K562 (cell line): ENCODE results near the gene SPAG16. TPM values are rescaled to one million over a fixed set of nuclear protein-coding genes. Genes with fewer than 3 reads are reported as not detected.

Experiments
- ATAC-seq: fragments of 200-7000 bp; cut with Tn5 transposase; 3 replicates; pipeline ENCODE4 v1.9.1; 2020; ENCODE audit warnings: moderate library complexity
- BruUV-seq: library from RNA; stranded (reverse); fragments of 400-500 nt; replicated peaks from 2 replicates; lab custom pipeline; 2021; lab: Mats Ljungman, UMichigan
- CTCF ChIA-PET: fragments of 300-600 bp; formaldehyde crosslinking; extraction: SDS; loops from one replicate; lab custom pipeline; 2021; ENCODE audit warnings: low intra/inter-chr PET ratio; lab: Yijun Ruan, JAX
- POLR2A ChIA-PET: fragments of 300-600, 350-650 bp; sonication (Branson Sonifier 250); formaldehyde crosslinking; extraction: SDS; loops from one replicate; lab custom pipeline; 2021; ENCODE audit warnings: antibody characterized with exemption, inconsistent platforms; lab: Yijun Ruan, JAX
- DNase-seq, 4 experiments: peaks; one replicate each; pipeline versions ENCODE4 v3.0.0 to v3.0.0-alpha.2; 2011 to 2018; ENCODE audit warnings: low spot score in 3 of 4, mixed read lengths in 3 of 4; ENCODE audit errors: extremely low read depth in 1 of 4
- FAIRE-seq: peaks from 2 replicates; lab custom pipeline; 2011; peaks lifted over from hg19 to GRCh38; lab: Jason Lieb, UNC
- H2AFZ ChIP-seq: 2 replicates; pipeline ENCODE4 v1.6.0; 2011; ENCODE audit warnings: low read depth, low read length, control low read depth, inconsistent platforms
- H3K27ac ChIP-seq: fragments of 200-600 bp; 3 replicates; pipeline ENCODE4 v1.8.0; 2011; ENCODE audit warnings: low read depth, mild to moderate bottlenecking, control low read depth, inconsistent platforms, low read length, moderate library complexity, mixed read lengths; ENCODE audit errors: extremely low read depth
- H3K27me3 ChIP-seq, 2 experiments: fragments of 300-600 bp in 1 of 2; 2 replicates in 1 of 2; 3 replicates in 1 of 2; pipeline versions ENCODE4 v1.6.0 to v1.8.0; 2011; ENCODE audit warnings: inconsistent platforms in 2 of 2, low read length in 2 of 2, mild to moderate bottlenecking in 1 of 2, mixed read lengths in 1 of 2, moderate library complexity in 1 of 2; ENCODE audit not compliant: control insufficient read depth in 2 of 2, insufficient read depth in 2 of 2
- H3K36me3 ChIP-seq: fragments of 300-600 bp; 3 replicates; pipeline ENCODE4 v1.8.0; 2011; ENCODE audit warnings: mild to moderate bottlenecking, low read length, inconsistent platforms; ENCODE audit not compliant: control insufficient read depth, insufficient read depth
- H3K4me1 ChIP-seq, 2 experiments: fragments of 200-600 bp in 1 of 2; replicated peaks in 1 of 2; 2 replicates in 1 of 2; 3 replicates in 1 of 2; pipeline versions ENCODE4 v1.5.1 to v1.8.0; 2011; ENCODE audit warnings: inconsistent platforms in 2 of 2, low read length in 2 of 2, mild to moderate bottlenecking in 1 of 2, mixed read lengths in 1 of 2, moderate library complexity in 1 of 2; ENCODE audit not compliant: control insufficient read depth in 2 of 2, insufficient read depth in 2 of 2
- H3K4me2 ChIP-seq: 2 replicates; pipeline ENCODE4 v1.6.1; 2011; ENCODE audit warnings: low read length, control low read depth, inconsistent platforms, mixed read lengths; ENCODE audit not compliant: insufficient read depth
- H3K4me3 ChIP-seq: fragments of 200-600 bp; sonication (generic), shearing (Covaris generic); 2 replicates; pipeline ENCODE4 v1.5.1; 2016; ENCODE audit warnings: control low read depth, inconsistent platforms
- H3K79me2 ChIP-seq: fragments of 200-600 bp; 3 replicates; pipeline ENCODE4 v1.8.0; 2011; ENCODE audit warnings: low read length, inconsistent platforms; ENCODE audit not compliant: control insufficient read depth, insufficient read depth
- H3K9ac ChIP-seq, 2 experiments: 2 replicates each; pipeline versions ENCODE4 v1.6.0 to v1.6.1; 2011; ENCODE audit warnings: low read depth in 2 of 2, low read length in 2 of 2, control low read depth in 1 of 2, inconsistent platforms in 1 of 2, mild to moderate bottlenecking in 1 of 2, mixed read lengths in 1 of 2; ENCODE audit not compliant: insufficient read depth in 1 of 2
- H3K9me1 ChIP-seq: one replicate; pipeline ENCODE4 v1.6.0; 2011; ENCODE audit warnings: inconsistent platforms, mild to moderate bottlenecking, low read length, moderate library complexity; ENCODE audit not compliant: control insufficient read depth, insufficient read depth
- H3K9me3 ChIP-seq: replicated peaks from 2 replicates; pipeline ENCODE4 v1.5.1; 2011; ENCODE audit warnings: low read depth, low read length, inconsistent platforms; ENCODE audit not compliant: control insufficient read depth, insufficient read depth
- H4K20me1 ChIP-seq: replicated peaks from 2 replicates; pipeline ENCODE4 v1.6.1; 2011; ENCODE audit warnings: low read length, inconsistent platforms, mixed read lengths; ENCODE audit not compliant: control insufficient read depth, insufficient read depth
- BRF1 ChIP-seq: IDR thresholded peaks from 3 replicates; pipeline ENCODE4 v1.6.1; 2011; ENCODE audit warnings: borderline replicate concordance, mild to moderate bottlenecking; ENCODE audit not compliant: insufficient read length; ENCODE audit errors: extremely low read depth
- C11orf30 ChIP-seq: fragments of 450-650 bp; IDR thresholded peaks from 2 replicates; pipeline ENCODE4 v1.6.1; 2016; ENCODE audit warnings: low read depth, mild to moderate bottlenecking
- CBX2 ChIP-seq: fragments of 200-600 bp; sonication (generic); IDR thresholded peaks from one replicate; pipeline ENCODE4 v1.6.1; 2012; ENCODE audit warnings: mild to moderate bottlenecking, low read length, inconsistent platforms; ENCODE audit not compliant: insufficient read depth, poor library complexity, severe bottlenecking
- CCAR2 ChIP-seq: fragments of 200-400 bp; formaldehyde crosslinking; IDR thresholded peaks from 2 replicates; pipeline ENCODE4 v1.6.1; 2017; ENCODE audit warnings: mild to moderate bottlenecking, low read depth, low read length
- FOS ChIP-seq: IDR thresholded peaks from 3 replicates; pipeline ENCODE4 v1.6.1; 2011; ENCODE audit not compliant: insufficient read length; ENCODE audit errors: extremely low read depth
- HCFC1 ChIP-seq: IDR thresholded peaks from 2 replicates; pipeline ENCODE4 v1.6.1; 2012; ENCODE audit warnings: low read depth, low read length, improper control_type of control experiment
- KAT7 ChIP-seq: sonication (generic); formaldehyde crosslinking; IDR thresholded peaks from 2 replicates; pipeline ENCODE4 v1.8.0; 2022; ENCODE audit warnings: missing genetic modification reagents, mild to moderate bottlenecking, borderline replicate concordance
- MEF2A ChIP-seq: IDR thresholded peaks from 2 replicates; pipeline ENCODE4 v1.6.1; 2011; ENCODE audit warnings: low read depth, mild to moderate bottlenecking, low read length, moderate library complexity; ENCODE audit not compliant: control insufficient read depth
- NFYB ChIP-seq: IDR thresholded peaks from 2 replicates; pipeline ENCODE4 v1.6.1; 2011; ENCODE audit warnings: mild to moderate bottlenecking, moderate library complexity; ENCODE audit not compliant: insufficient read length; ENCODE audit errors: extremely low read depth
- RNF2 ChIP-seq: sonication (generic); IDR thresholded peaks from 2 replicates; pipeline ENCODE4 v1.6.1; 2016
- TEAD1 ChIP-seq, 2 experiments: fragments of 450-650 bp in 1 of 2; sonication (generic) in 1 of 2; formaldehyde crosslinking; IDR thresholded peaks; 2 replicates each; pipeline versions ENCODE4 v1.4.0 to v1.8.0; 2020 to 2022; ENCODE audit warnings: mild to moderate bottlenecking in 2 of 2, missing genetic modification reagents in 1 of 2
- ZFX ChIP-seq: sonication (generic); formaldehyde crosslinking; IDR thresholded peaks from 2 replicates; pipeline ENCODE4 v1.8.0; 2022; ENCODE audit warnings: mild to moderate bottlenecking, missing genetic modification reagents, moderate library complexity
- ZNF436 ChIP-seq: fragments of 250-450, 450-650 bp; sonication (Bioruptor Pico); formaldehyde crosslinking; IDR thresholded peaks from 2 replicates; pipeline ENCODE4 v1.7.0; 2020; ENCODE audit warnings: mild to moderate bottlenecking
- WGBS: fragments of 100-300 bp; shearing (Covaris generic); methylation state at CpG from one replicate; pipeline ENCODE4 v1.1.6; 2016; ENCODE audit warnings: low coverage, mixed read lengths; ENCODE audit not compliant: insufficient coverage; ENCODE audit errors: missing lambda C conversion rate; 5-methylcytosine and 5-hydroxymethylcytosine counted together
- in situ Hi-C: fragments of 300-500 bp; cut with MboI; formaldehyde crosslinking; loops from 4 replicates; pipeline ENCODE4 v1.15.0; 2018; ENCODE audit warnings: inconsistent platforms, mixed read lengths
- intact Hi-C: fragments of 100-400 bp; cut with micrococcal nuclease; formaldehyde crosslinking; loops from 2 replicates; pipeline ENCODE4 v1.14.2; 2022
- polyA plus RNA-seq, 8 experiments: library from polyadenylated mRNA; depleted of rRNA in 4 of 8; stranded (reverse) in 5 of 8; unstranded in 3 of 8; fragments of >200 nt; fragmentation: Nextera tagmentation in 2 of 8; fragmentation: Illumina TruSeq in 1 of 8; extraction: Ambion mirVana in 2 of 8; extraction: Trizol in 1 of 8; gene quantifications; 2 replicates each; pipeline versions ENCODE4 v1.2.1 to v1.2.3, GENCODE V29; 2011 to 2014; ENCODE audit warnings: inconsistent platforms in 1 of 8, missing spikeins in 1 of 8
- total RNA-seq, 7 experiments: library from RNA; depleted of rRNA in 6 of 7; stranded (reverse); fragments of >200 nt in 6 of 7; fragmentation: Illumina TruSeq in 2 of 7; extraction: Trizol in 2 of 7; gene quantifications; 2 replicates each; pipeline versions ENCODE4 v1.2.1 to v1.2.3, GENCODE V29; 2011 to 2021; ENCODE audit warnings: low replicate concordance in 1 of 7

The SPAG16 gene
- total and polyA plus RNA-seq, 9 of the 15 experiments (the other 6 are each of a cell fraction or from before 2014, with no cell fraction given), result 0.98 to 5.9 (median 3.5) TPM

DNA sequence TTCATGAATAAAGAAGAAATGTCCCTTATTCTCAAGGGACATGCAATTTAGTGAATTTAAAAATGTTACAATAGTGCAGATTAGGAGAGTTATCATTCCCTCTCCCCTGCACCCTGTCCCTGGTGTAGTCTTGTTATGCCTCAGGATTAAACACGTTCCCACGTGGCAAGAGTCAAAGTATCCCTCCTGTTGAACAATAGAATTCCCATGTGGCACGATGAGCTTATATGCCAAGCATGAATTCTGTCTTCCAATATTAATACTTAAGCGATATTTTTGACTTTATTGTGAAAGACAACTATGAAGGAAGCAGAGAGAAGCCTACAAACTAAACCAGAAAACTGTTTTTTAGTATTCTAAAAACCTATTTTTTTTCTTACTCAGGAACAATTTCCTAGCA, 36.7 kb upstream of the SPAG16 start:
- Histone ChIP-seq H3K9me3 (no peaks in the 10 kb centered on the region), H3K79me2 (no peaks in the 10 kb centered on the region), H3K9me1 (no peaks in the 10 kb centered on the region), H3K36me3 (no peaks in the 10 kb centered on the region), H3K4me2 (no peak overlapping the region), H3K27ac (no peak overlapping the region), H3K4me1 (no peaks in the 10 kb centered on the region; a peak in 1 of 5 replicates), H4K20me1 (no peaks in the 10 kb centered on the region), H3K27me3 (no peaks in the 10 kb centered on the region), H3K4me3 (no peak overlapping the region), H2AFZ (no peak overlapping the region), H3K9ac (no peak overlapping the region)
- intact Hi-C loops (loop anchor here (5.0 to 10.0 kb wide), 2 partner anchors 383 to 560 kb away; no protein-coding TSS in a partner anchor), in situ Hi-C loops (no loop called here)
- FAIRE-seq, result no peak
- no peak for TF ChIP-seq CCAR2
- no peak for TF ChIP-seq TEAD1 (CRISPR knock-in tag; IDR thresholded peaks at IDR 0.05)
- no peak for TF ChIP-seq RNF2
- no peak for TF ChIP-seq MEF2A
- no peak for TF ChIP-seq ZFX (CRISPR knock-in tag)
- TF ChIP-seq ZNF436, result no peak
- no peak for TF ChIP-seq FOS
- no peak for TF ChIP-seq CBX2
- TF ChIP-seq KAT7 (CRISPR knock-in tag), result no peak
- no peak for TF ChIP-seq BRF1
- TF ChIP-seq C11orf30, result no peak
- no peak for TF ChIP-seq HCFC1
- TF ChIP-seq NFYB, result no peak
- POLR2A ChIA-PET, result interaction anchor here (0.5 kb wide), 1 partner anchor 36 kb away, joined by 3 read pairs; the partner anchor contains the start of gene SPAG16
- CTCF ChIA-PET, result interaction anchor here (0.7 kb wide), 1 partner anchor 562 kb away, joined by 3 read pairs; no protein-coding TSS in a partner anchor
- no TSS peak for BruUV-seq
- 6% methylated on average over 4 of the region's 4 CpGs for WGBS
- ATAC-seq, result no peak
- no peak for DNase-seq
